Natural killer cell (primary cell): ENCODE data around the gene SCLT1. TPM values are rescaled to one million over a fixed set of nuclear protein-coding genes. Genes with fewer than 3 reads are reported as not detected.

Source experiments
- ATAC-seq, 3 donors: fragments of 150-1000 bp in 2 of 3; fragments of 200-7000 bp in 1 of 3; cut with Tn5 transposase; 1 replicate in 1 of 3; 2 replicates in 2 of 3; pipeline ENCODE4 v1.10.0; 2021; ENCODE audit warnings: mild to moderate bottlenecking in 2 of 3, moderate library complexity in 2 of 3
- DNase-seq, 2 donors: peaks; one replicate each; pipeline versions ENCODE4 v3.0.0 to v3.0.0-alpha.2; 2013 to 2021; ENCODE audit warnings: mixed read lengths in 1 of 2
- H3K27ac ChIP-seq: one replicate; pipeline ENCODE4 v1.5.1; 2013; ENCODE audit warnings: mild to moderate bottlenecking, low read length
- H3K27me3 ChIP-seq: one replicate; pipeline ENCODE4 v1.6.1; 2013; ENCODE audit warnings: low read length; ENCODE audit not compliant: control insufficient read depth, insufficient read depth
- H3K36me3 ChIP-seq: one replicate; pipeline ENCODE4 v1.6.1; 2013; ENCODE audit warnings: low read length; ENCODE audit not compliant: control insufficient read depth, insufficient read depth
- H3K4me1 ChIP-seq: one replicate; pipeline ENCODE4 v1.6.1; 2013; ENCODE audit warnings: low read length; ENCODE audit not compliant: control insufficient read depth, insufficient read depth
- H3K4me3 ChIP-seq: one replicate; pipeline ENCODE4 v1.5.1; 2013; ENCODE audit warnings: low read length
- H3K9me3 ChIP-seq: one replicate; pipeline ENCODE4 v1.6.1; 2013; ENCODE audit warnings: low read length; ENCODE audit not compliant: control insufficient read depth, insufficient read depth
- H3K27ac Mint-ChIP-seq, 2 donors: one replicate each; pipeline ENCODE4 v1.8.0; 2022; ENCODE audit warnings: mild to moderate bottlenecking in 2 of 2, mixed read lengths in 2 of 2, moderate library complexity in 1 of 2
- H3K27me3 Mint-ChIP-seq, 2 donors: one replicate each; pipeline ENCODE4 v1.8.0; 2022; ENCODE audit warnings: low read depth in 2 of 2, mixed read lengths in 2 of 2
- H3K36me3 Mint-ChIP-seq: one replicate; pipeline ENCODE4 v1.8.0; 2022; ENCODE audit warnings: mixed read lengths
- H3K4me1 Mint-ChIP-seq, 2 donors: one replicate each; pipeline ENCODE4 v1.8.0; 2022; ENCODE audit warnings: mixed read lengths in 2 of 2
- H3K4me3 Mint-ChIP-seq: one replicate; pipeline ENCODE4 v1.8.0; 2022; ENCODE audit warnings: mild to moderate bottlenecking, moderate library complexity, mixed read lengths
- H3K9me3 Mint-ChIP-seq, 2 donors: one replicate each; pipeline ENCODE4 v1.8.0; 2022; ENCODE audit warnings: mixed read lengths in 2 of 2
- WGBS: methylation state at CpG from one replicate; pipeline ENCODE4 v1.1.7; 2013; ENCODE audit warnings: missing lambda C conversion rate; ENCODE audit not compliant: insufficient coverage; 5-methylcytosine and 5-hydroxymethylcytosine counted together
- intact Hi-C: fragments of 100-400 bp; cut with micrococcal nuclease; formaldehyde crosslinking; loops from one replicate; pipeline ENCODE4 v1.14.2; 2022
- total RNA-seq, 4 donors: library from RNA; stranded (reverse); fragments of 120-200 nt in 1 of 4; gene quantifications; one replicate each; pipeline versions ENCODE4 v1.2.3 to v1.2.4, GENCODE V29; 2013 to 2022
- TF ChIP-seq, protein P1 (sequence below): fragments of 200-600 bp; IDR thresholded peaks from one replicate; pipeline ENCODE4 v1.8.0; 2022; ENCODE audit warnings: antibody characterized with exemption

Gene SCLT1
- total RNA-seq, 3 donors from 2014 or later (not counting 1 experiment from before 2014, with no cell fraction given): 54.0 to 59.9 (median 55.4) TPM

DNA sequence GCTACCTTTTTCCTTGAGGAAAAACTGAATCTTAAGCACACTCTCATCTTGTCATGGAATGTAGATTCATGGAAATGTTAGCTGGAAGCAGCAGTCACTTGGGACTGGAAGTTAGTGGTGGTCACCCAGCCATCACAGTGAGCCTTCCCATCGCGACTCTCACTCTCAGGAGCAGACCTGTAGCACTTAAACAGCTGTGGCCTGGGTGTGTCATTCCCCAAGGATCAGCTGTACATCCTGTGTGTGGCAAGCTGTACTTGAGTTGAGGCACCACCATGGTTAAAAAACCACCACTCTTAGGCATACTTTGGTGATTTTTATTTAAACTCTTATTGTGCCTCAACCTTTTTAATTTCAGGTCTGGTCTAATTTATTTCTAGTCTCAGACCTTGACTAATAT, 237.1 kb downstream of the SCLT1 start:
- peak overlapping the region; percentile 0 for H3K27ac ChIP-seq

DNA sequence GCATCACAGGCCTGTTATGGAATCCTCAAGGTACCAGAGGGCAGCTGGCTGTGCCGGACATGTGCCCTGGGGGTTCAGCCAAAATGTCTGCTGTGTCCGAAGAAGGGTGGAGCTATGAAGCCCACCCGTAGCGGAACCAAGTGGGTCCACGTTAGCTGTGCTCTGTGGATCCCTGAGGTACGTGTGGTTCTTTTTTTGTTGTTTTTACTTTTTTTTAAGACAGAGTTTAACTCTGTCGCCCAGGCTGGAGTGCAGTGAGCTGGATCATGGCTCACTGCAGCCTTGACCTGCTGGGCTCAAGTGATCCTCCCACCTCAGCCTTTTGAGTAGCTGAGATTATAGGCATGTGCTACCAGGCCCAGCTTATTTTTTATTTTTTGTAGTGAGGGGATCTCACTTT, 237.7 kb downstream of the SCLT1 start:
- Mint-ChIP-seq H3K27ac (peak overlapping the region; percentile 95 to 98), H3K36me3 (peaks cover 42% of the 10 kb centered on the region), H3K27me3 (no peaks in the 10 kb centered on the region), H3K9me3 (no peaks in the 10 kb centered on the region), H3K4me3 (peak overlapping the region; percentile 85), H3K4me1 (peaks cover 59 to 63% of the 10 kb centered on the region in 2 donors)
- 95% methylated on average over 7 of the region's 7 CpGs for WGBS
- no peak for ATAC-seq
- Histone ChIP-seq H3K36me3 (peaks cover 76% of the 10 kb centered on the region), H3K27me3 (no peaks in the 10 kb centered on the region), H3K4me1 (peaks cover 20% of the 10 kb centered on the region), H3K9me3 (no peaks in the 10 kb centered on the region), H3K27ac (peak overlapping the region; percentile 68), H3K4me3 (no peak overlapping the region)
- DNase-seq: no peak
- TF ChIP-seq, protein P1, sequence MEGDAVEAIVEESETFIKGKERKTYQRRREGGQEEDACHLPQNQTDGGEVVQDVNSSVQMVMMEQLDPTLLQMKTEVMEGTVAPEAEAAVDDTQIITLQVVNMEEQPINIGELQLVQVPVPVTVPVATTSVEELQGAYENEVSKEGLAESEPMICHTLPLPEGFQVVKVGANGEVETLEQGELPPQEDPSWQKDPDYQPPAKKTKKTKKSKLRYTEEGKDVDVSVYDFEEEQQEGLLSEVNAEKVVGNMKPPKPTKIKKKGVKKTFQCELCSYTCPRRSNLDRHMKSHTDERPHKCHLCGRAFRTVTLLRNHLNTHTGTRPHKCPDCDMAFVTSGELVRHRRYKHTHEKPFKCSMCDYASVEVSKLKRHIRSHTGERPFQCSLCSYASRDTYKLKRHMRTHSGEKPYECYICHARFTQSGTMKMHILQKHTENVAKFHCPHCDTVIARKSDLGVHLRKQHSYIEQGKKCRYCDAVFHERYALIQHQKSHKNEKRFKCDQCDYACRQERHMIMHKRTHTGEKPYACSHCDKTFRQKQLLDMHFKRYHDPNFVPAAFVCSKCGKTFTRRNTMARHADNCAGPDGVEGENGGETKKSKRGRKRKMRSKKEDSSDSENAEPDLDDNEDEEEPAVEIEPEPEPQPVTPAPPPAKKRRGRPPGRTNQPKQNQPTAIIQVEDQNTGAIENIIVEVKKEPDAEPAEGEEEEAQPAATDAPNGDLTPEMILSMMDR: no peak
- intact Hi-C loops: loop anchor here (2.0 kb wide), 3 partner anchors 47 to 237 kb away; partner anchors contain the start of genes JADE1 and SCLT1

More for the DNA sequence above, 237.1 kb downstream of the SCLT1 start:
- H3K4me3 ChIP-seq: no peak overlapping the region
- H3K36me3 Mint-ChIP-seq: peaks cover 37% of the 10 kb centered on the region
- H3K36me3 ChIP-seq: peaks cover 74% of the 10 kb centered on the region
- no peaks in the 10 kb centered on the region for H3K27me3 Mint-ChIP-seq
- WGBS: 91% methylated on average over 2 of the region's 2 CpGs
- peaks cover 63 to 65% of the 10 kb centered on the region in 2 donors for H3K4me1 Mint-ChIP-seq
- ATAC-seq: no peak
- no peaks in the 10 kb centered on the region for H3K27me3 ChIP-seq
- no peaks in the 10 kb centered on the region for H3K9me3 ChIP-seq
- DNase-seq: no peak
- intact Hi-C loops: no loop called here
- no peaks in the 10 kb centered on the region for H3K9me3 Mint-ChIP-seq
- TF ChIP-seq, protein P1: no peak
- H3K27ac Mint-ChIP-seq: peak overlapping the region; percentile 95 to 98
- no peak overlapping the region for H3K4me3 Mint-ChIP-seq
- H3K4me1 ChIP-seq: peaks cover 21% of the 10 kb centered on the region

DNA sequence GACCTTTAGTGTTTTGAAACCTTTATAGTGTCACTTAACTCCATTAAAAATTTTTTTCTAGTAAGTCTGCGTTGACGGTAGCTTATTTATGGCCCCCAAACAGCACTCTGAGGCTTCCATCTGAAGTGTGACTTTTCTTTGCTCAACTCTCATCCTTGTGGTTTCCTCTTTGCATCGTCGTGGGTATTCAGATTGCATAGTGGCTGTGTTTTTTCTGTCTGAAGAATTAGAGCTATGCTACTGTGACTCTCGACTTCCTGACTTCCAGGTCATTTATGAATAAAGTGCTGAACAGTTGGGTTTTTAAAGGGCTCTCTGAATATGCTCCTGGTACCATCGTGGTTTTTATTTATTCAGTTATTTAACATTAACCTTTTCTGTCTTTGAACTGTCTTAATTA, 238.9 kb downstream of the SCLT1 start:
- ATAC-seq: peak; percentile 92 to 98 (median 93)
- Mint-ChIP-seq H3K4me3 (peak overlapping the region; percentile 85), H3K27me3 (no peaks in the 10 kb centered on the region), H3K36me3 (peaks cover 44% of the 10 kb centered on the region), H3K9me3 (no peaks in the 10 kb centered on the region), H3K4me1 (peaks cover 49 to 57% of the 10 kb centered on the region in 2 donors), H3K27ac (peak overlapping the region; percentile 95 to 98)
- intact Hi-C loops: loop anchor here (1.0 to 2.0 kb wide), 4 partner anchors 8 to 238 kb away; partner anchors contain the start of genes JADE1 and SCLT1
- Histone ChIP-seq H3K4me3 (no peak overlapping the region), H3K27ac (peak overlapping the region; percentile 68), H3K9me3 (no peaks in the 10 kb centered on the region), H3K27me3 (no peaks in the 10 kb centered on the region), H3K36me3 (peaks cover 76% of the 10 kb centered on the region), H3K4me1 (peaks cover 20% of the 10 kb centered on the region)
- TF ChIP-seq, protein P1: no peak
- peak in 1 of 2 donors; percentile 75 for DNase-seq
- 0% methylated on average over 5 of the region's 6 CpGs for WGBS

DNA sequence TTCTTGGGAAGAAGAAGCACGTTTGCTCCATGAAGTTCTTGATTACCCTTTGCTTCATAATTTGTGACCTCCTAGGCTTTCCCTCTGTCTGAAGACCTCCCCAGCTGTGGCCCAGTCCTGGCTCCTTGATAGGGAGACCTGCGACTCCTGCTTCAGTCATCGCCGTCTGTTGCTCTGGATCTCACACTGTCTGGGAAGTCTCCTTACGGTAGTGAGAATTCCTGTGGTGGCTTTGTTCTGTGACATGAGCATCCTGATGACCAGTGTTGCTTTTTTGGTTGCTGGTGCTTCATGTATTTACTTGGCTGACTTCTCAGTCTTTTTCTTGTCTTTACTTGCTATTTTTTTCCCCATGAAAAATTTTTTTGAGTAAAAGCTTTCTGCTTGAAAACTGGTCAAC, 239.6 kb downstream of the SCLT1 start:
- Histone ChIP-seq H3K4me3 (no peak overlapping the region), H3K27me3 (no peaks in the 10 kb centered on the region), H3K4me1 (peaks cover 20% of the 10 kb centered on the region), H3K36me3 (peaks cover 78% of the 10 kb centered on the region), H3K27ac (peak overlapping the region; percentile 68), H3K9me3 (no peaks in the 10 kb centered on the region)
- DNase-seq: no peak
- Mint-ChIP-seq H3K27ac (peak overlapping the region; percentile 95 to 98), H3K4me1 (peaks cover 46 to 51% of the 10 kb centered on the region in 2 donors), H3K4me3 (peak overlapping the region; percentile 85), H3K27me3 (no peaks in the 10 kb centered on the region), H3K36me3 (peaks cover 51% of the 10 kb centered on the region), H3K9me3 (no peaks in the 10 kb centered on the region)
- TF ChIP-seq, protein P1: no peak
- 56% methylated on average over 5 of the region's 5 CpGs for WGBS
- peak in 1 of 3 donors; percentile 7 for ATAC-seq
- intact Hi-C loops: loop anchor here (1.0 to 2.0 kb wide), 4 partner anchors 9 to 239 kb away; partner anchors contain the start of genes JADE1 and SCLT1
